Retina (tissue), 1 donor: ENCODE measurements around the gene CTCFL.

ENCODE experiments used
- DNase-seq: peaks from one replicate; pipeline ENCODE4 v3.0.0-alpha.2; 2016

Gene CTCFL

DNA sequence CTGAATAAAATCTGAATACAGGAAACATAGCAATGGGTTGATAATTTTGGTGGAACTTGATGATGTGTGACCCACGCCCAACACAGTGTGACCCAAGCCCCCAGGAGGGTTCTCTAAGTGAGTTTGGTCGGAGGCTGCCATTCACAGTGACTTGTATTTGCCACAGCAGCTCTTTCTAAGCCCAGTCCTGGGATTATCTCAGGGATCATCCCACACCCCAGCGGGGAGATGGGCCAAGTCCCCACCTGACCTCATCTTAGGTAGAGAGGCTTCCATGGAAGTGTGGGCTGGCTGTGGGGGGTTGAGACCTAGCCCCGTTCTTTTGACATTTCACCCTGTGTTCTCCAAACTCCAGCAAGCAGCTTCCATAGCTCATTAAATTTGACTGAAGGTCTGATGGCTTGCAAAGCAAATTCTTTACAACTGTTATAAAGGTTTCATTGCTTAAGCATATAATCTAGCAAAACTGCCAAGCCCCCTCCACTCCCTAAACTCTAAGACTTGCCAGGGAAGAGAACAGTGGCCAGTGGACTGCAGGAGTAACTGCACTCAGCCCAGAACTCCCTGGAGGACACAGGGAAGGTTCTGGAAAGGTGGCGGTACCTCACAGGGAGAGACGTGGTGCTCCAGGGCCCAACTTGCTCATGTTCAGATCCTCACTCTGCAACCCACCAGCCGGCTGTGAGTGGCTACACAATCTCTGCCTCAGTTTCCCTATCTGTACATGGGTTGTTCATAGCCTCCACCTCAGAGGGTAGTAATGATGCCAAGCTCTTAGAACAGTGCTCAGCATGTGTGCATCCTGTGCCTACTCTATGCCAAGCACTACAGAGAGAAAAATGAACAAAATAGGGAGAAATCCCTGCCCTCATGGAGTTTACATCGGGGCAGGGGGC is 35.0 kb upstream of the CTCFL start:
- DNase-seq = no peak

- no peak for DNase-seq
Measured at GRCh38 chr20:57559289-57559634, 34.3 kb upstream of the CTCFL start.

DNA sequence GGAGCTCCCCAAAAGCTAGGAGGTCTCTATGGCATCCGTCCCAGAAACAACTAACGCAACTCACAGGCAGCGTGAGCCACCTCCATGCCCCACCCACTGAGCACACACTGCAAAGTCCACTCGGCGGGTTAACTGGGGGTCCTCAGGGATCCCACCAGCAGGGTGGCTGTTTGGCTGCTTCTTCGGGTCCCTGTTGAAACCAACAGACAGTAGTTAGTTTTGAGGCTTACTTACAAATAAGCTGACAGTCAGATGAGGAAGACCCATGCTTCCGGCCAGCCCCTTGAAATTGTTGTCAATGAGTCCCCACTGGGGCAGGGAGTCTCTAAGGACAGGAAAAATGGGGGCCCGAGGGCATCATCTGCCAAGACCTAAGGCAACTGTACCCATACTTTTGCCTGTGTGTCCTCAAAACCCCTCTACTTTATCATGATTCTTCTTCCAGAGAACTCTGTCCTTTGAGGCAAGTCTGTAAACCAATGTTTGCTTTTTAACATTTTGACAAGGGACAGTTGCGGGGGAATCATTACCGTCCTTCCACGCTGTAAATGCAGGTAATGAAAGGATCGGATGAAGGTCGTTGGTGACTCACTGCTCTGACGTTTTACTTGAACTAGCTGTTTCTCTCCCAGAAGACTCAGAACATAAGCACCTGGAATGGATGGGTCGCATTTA is 33.8 kb upstream of the CTCFL start:
- DNase-seq = no peak

DNA sequence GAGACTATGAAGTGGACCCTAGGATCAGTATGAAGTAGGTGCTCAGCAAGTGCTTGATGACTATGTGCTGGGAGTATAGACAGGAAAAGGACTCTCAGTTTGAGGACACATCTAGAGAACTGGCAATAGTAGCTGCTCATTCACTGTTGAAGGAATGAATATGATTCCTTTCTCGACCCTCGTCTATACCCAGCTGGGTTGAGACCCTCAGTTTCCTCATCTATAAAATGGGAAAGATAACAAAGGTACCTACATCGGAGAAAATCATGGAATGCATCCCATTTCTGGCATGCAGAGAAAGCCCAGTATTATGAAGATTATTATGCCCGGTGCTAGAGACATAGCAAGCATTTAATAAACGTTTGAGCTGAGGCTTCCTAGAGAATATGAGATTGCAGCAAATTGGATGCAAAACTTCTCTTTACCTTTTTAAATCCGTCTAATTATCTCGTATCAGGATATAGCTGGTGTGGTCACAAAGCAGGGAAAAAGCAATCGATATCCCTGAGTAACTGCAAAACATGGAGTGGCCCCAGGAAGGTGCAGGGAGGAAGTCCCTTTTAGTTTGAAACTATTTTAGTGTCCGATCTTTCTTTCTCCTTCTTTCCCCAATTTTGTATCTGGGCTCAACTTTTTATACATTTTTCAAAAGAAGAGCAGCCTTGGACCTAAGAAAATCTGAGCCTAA is 33.1 kb upstream of the CTCFL start:
- DNase-seq = no peak

DNA sequence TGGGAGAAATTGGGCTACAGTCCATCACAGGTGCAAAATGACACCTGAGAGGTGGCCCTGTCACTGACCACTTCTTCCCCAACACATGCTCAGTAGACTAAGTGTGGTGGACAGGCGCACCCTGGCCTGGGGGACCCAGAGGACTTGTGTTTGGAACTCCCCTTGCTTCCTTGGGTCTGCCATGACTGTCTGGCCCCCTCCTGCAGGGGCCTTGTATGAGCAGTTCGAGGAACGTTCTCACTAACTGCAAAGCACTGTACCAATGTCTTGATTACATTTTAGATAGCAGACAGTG is 32.0 kb upstream of the CTCFL start:
- no peak for DNase-seq

DNA sequence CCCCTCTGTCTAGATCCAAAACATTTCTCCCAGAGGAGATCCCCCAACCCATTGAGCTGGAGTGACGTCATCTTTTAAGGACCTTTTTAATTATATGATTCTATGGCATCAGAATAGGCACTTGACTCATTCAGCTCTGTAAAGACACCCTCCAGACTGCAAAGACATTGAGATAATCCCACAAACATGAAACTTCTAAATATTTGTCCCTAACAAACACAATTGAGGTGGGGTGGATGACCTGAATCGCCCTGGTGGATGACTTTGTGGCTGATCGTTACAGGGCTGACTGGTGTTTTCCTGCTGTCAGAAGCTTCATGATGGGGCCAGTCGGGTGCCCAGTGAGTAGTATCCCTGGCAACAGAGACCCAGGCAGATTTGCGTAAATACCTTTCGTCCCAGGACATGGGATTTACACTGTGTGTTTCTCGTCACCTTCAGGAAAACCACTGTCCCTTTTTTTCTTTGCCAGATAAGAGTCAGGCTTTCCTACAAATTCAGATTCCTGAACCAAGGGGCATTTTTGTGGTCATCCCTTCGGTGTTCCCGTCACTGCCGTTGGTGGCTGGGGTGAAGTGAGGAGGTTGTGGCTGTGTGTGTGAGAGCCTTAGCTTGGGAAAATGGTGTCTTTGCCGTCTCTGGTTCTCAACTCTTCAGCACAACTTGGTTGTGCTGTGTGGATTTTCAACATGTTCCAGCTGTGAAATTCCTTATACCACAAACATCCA is 30.7 kb upstream of the CTCFL start:
- DNase-seq = no peak

- no peak for DNase-seq
Measured at GRCh38 chr20:57553376-57554018, 28.6 kb upstream of the CTCFL start.

DNA sequence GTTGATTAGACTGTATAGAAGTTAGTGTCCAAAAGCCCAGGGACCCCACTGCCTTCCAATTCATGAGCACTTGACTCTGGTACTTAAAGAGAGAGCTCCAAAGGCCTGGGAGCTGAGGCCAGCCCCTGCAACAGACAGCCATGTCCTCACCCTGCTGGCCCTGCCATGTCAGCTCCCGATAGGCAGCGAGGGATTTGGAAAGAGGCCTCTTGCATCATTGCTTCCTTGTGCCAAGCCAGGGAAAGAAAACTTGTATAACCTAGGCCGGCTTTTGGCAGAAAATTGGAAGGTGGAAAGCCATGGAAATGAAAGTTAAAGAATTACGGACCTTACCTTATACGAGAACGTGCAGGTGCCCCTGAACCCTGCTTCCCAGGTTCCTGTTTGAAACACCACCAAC is 27.5 kb upstream of the CTCFL start:
- DNase-seq = no peak

DNA sequence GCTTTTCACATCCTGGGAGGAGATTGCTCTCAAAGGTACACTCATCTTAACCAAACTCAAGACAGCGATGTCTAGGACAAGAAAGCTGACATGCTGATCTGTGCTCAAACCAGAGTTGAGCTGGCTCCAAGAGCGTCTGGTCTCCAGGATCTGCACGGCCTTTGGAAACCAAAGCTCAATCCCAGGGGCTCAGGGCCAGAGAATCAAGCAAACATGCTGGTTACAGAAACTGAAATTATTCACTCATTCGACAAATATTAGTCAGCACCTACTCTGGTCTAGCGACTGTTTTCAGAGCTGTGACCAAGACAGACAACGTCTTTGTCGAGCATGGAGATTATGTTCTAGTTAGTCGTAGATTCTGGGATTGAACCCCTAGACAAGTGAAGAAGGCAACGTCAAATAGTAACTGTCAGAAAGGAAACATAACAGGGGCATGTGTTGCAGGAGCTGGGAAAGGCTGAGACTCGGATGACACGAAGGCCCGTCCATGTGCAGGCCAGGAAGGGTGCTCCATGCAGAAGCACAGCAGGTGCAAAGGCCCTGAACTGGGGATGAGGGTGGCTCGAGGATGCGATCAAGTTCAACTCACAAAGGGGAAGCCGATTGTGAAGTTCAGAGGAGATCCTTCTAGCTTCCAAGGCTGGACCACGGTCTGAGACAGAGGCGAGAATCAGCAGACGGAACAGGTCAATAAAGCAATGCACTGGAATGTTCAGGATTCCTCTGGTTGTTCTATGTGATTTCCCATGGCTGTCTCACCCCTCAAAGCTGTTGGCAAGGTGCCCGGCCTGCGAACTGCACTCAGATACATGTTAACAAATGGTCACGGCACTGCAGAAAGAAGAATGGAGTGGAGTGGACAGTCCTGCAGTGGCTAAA is 23.5 kb upstream of the CTCFL start:
- DNase-seq = no peak

DNA sequence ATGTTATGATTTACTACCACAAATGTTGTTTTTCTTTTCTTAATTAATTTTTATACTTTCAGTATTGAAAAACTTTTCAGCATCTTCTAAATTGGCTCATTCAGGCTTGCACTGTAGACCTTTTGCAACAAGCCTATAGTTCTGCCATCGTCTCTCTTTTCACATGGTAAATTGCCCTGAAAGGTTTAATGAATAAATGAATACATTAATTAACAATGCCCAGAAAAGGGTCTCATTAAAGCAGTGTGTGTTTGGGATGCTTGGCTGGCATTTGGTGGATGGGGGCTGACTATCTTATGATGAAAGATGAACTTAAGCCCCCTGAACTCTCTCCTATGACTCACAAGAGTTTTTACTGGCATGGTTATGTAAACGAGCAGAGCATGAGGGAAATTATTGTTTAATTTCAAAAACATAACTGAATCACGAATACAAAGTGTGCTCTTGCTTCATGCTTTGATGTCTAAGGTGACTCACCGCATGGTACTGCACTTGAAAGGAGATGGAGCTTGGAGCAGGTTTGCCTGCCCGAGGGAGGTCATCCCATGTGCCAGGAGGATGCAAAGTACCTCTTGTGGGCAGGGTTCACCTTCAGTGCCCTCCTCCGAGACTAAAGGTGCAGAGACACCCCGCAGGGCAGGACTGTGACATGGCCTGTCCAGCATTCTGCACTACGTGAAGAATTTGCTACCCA is 22.2 kb upstream of the CTCFL start:
- no peak for DNase-seq

DNA sequence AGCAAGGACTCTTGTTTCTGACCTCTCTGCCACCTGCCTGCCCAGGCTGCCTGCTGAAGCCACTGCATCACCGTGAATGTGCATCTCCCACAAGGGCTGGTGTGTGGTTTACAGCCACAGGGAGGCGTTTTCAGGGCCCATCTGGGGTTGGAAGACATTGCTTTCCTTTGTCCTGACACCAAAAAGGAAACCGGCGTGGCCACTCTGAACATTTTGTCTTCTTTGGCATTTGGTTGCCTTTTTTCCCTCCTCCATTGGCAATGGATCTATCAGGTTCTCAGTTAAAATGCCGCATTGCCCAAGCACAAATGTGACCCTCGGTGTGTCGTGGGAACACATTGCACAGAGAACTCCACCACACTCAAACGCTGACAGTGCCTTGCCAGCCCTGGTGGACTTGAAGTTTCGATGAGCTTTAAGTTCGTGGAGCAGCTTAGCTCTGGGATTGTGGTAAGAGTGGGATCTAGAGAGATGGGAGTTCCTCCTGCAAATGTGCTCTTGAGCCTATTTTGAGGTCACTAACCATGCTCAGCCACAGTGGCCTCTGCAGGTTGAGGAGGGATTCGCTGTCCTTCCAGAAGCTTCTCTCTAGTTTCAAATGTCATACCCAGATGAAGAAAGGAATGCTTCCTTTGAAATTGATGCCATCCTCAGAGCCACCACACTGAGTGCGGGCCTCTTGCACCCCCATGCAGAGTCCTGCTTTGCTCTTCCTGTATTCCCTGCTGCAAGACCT is 21.2 kb upstream of the CTCFL start:
- DNase-seq = no peak

- DNase-seq = no peak
Measured at GRCh38 chr20:57544838-57545564, 20.1 kb upstream of the CTCFL start.

- no peak for DNase-seq
Measured at GRCh38 chr20:57543754-57544153, 18.8 kb upstream of the CTCFL start.

GRCh38 chr20:57540890-57541580 is 16.1 kb upstream of the CTCFL start:
- DNase-seq = peak; percentile 24

DNA sequence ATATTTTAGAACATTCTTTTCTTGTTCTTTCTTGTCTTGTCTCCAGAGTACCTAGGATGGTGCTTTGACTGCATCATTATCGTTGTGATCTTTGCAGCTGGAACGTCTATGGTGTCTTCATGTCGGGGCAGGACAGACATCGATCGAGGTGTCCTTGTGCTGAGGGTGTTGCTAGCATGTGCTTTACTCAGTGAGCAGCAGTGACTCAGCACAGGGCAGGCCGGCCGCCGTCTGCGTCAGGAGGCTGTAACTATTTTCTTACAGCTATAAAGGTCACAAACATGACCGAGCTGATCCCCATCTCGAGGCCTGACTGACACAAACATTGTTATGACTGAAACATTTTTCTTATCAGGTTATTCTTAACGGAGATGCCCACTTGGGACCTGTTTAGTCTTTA is 14.9 kb upstream of the CTCFL start:
- no peak for DNase-seq

GRCh38 chr20:57537822-57538221 is 12.9 kb upstream of the CTCFL start:
- DNase-seq = no peak

GRCh38 chr20:57536771-57537724 is 12.1 kb upstream of the CTCFL start:
- DNase-seq = no peak
